Left ventricle myocardium superior (tissue), 1 donor: ENCODE data around the gene BFSP2. TPM values are rescaled to one million over a fixed set of nuclear protein-coding genes. Genes with fewer than 3 reads are reported as not detected.

Source experiments
- ATAC-seq: fragments of 200-7000 bp; cut with Tn5 transposase; one replicate; pipeline ENCODE4 v1.9.1; 2020; ENCODE audit warnings: mild to moderate bottlenecking, moderate library complexity
- DNase-seq: peaks from one replicate; pipeline ENCODE4 v3.0.0-alpha.2; 2020
- intact Hi-C: fragments of 100-400 bp; cut with micrococcal nuclease; formaldehyde crosslinking; loops from one replicate; pipeline ENCODE4 v1.11.0; 2022
- total RNA-seq: library from RNA; stranded (reverse); fragmentation: NEBNext Ultra II Directional; extraction: Animal tissue kit (Norgen Biotek cat#: 25700); gene quantifications from one replicate; pipeline ENCODE4 v1.2.1, GENCODE V29; 2021
- donor health status: DM: no; HTN: yes; CAD: no; lungs with severe emphysema.

Gene BFSP2
- total RNA-seq, 1 donor from 2014 or later: not detected

- intact Hi-C loops: no loop called here
- DNase-seq: no peak
- no peak for ATAC-seq
These were observed 10.5 kb downstream of the BFSP2 start for GRCh38 chr3:133410191-133410892.

GRCh38 chr3:133412183-133413132 lies 12.6 kb downstream of the BFSP2 start:
- DNase-seq: peak; percentile 43
- ATAC-seq: peak; percentile 50
- intact Hi-C loops: no loop called here

- intact Hi-C loops: no loop called here
- ATAC-seq: peak; percentile 77
- DNase-seq: no peak
These were observed 13.5 kb downstream of the BFSP2 start for GRCh38 chr3:133413161-133414020.

GRCh38 chr3:133414021-133414392 lies 14.2 kb downstream of the BFSP2 start:
- no peak for DNase-seq
- intact Hi-C loops: no loop called here
- no peak for ATAC-seq

GRCh38 chr3:133418361-133418760 lies 18.5 kb downstream of the BFSP2 start:
- no peak for ATAC-seq

GRCh38 chr3:133419151-133419909 lies 19.5 kb downstream of the BFSP2 start:
- ATAC-seq: no peak
- intact Hi-C loops: no loop called here
- no peak for DNase-seq

More at GRCh38 chr3:133418361-133418760, 18.5 kb downstream of the BFSP2 start:
- intact Hi-C loops: no loop called here
- DNase-seq: no peak

GRCh38 chr3:133424937-133425869 lies 25.3 kb downstream of the BFSP2 start:
- intact Hi-C loops: loop anchor here (5.0 kb wide), 1 partner anchor 698 kb away; no protein-coding TSS in a partner anchor
- no peak for DNase-seq
- no peak for ATAC-seq

GRCh38 chr3:133425898-133426297 lies 26.0 kb downstream of the BFSP2 start:
- intact Hi-C loops: no loop called here
- no peak for ATAC-seq
- no peak for DNase-seq

GRCh38 chr3:133426721-133427120 lies 26.9 kb downstream of the BFSP2 start:
- DNase-seq (no peak), ATAC-seq (no peak)
- intact Hi-C loops: no loop called here

GRCh38 chr3:133428552-133428951 lies 28.7 kb downstream of the BFSP2 start:
- ATAC-seq: no peak
- no peak for DNase-seq
- intact Hi-C loops: no loop called here

GRCh38 chr3:133429063-133429462 lies 29.2 kb downstream of the BFSP2 start:
- ATAC-seq (no peak), DNase-seq (no peak)
- intact Hi-C loops: no loop called here

GRCh38 chr3:133439563-133439962 lies 39.7 kb downstream of the BFSP2 start:
- DNase-seq (no peak), ATAC-seq (no peak)
- intact Hi-C loops: no loop called here

- DNase-seq (no peak), ATAC-seq (peak; percentile 33)
- intact Hi-C loops: no loop called here
These were observed 40.8 kb downstream of the BFSP2 start for GRCh38 chr3:133440652-133441051.

GRCh38 chr3:133441867-133442270 lies 42.0 kb downstream of the BFSP2 start:
- DNase-seq: no peak
- intact Hi-C loops: no loop called here
- ATAC-seq: no peak

GRCh38 chr3:133442518-133442917 lies 42.7 kb downstream of the BFSP2 start:
- intact Hi-C loops: no loop called here
- ATAC-seq (no peak), DNase-seq (no peak)

- ATAC-seq (no peak), DNase-seq (no peak)
- intact Hi-C loops: no loop called here
These were observed 44.0 kb downstream of the BFSP2 start for GRCh38 chr3:133443649-133444422.

- ATAC-seq (no peak), DNase-seq (no peak)
- intact Hi-C loops: no loop called here
These were observed 44.5 kb downstream of the BFSP2 start for GRCh38 chr3:133444423-133444774.
